Neural cell (in vitro differentiated cells): ENCODE measurements around the gene PPP3CB.

Source experiments
- CTCF ChIP-seq: fragments of 450-650 bp; IDR thresholded peaks from 2 replicates; pipeline ENCODE4 v1.5.1; 2014; ENCODE audit warnings: antibody characterized with exemption, mild to moderate bottlenecking, moderate library complexity; ENCODE audit not compliant: poor library complexity, severe bottlenecking
- EP300 ChIP-seq: fragments of 450-650 bp; conservative IDR thresholded peaks from 2 replicates; pipeline ENCODE4 v1.6.1; 2014; ENCODE audit warnings: antibody characterized with exemption, mild to moderate bottlenecking, moderate library complexity; ENCODE audit not compliant: poor library complexity, severe bottlenecking
- POLR2AphosphoS5 ChIP-seq: IDR thresholded peaks from 2 replicates; pipeline ENCODE4 v1.6.1; 2012

GRCh38 chr10:73406846-73407245, 89.0 kb downstream of the PPP3CB start:
- TF ChIP-seq CTCF (no peak), EP300 (no peak), POLR2AphosphoS5 (no peak)
